ENCODE results near the gene ALLC. TPM values are rescaled to one million over a fixed set of nuclear protein-coding genes. Genes with fewer than 3 reads are reported as not detected.

The ALLC gene
- total and polyA plus RNA-seq, 2 experiments from 2014 or later, result not detected

Small RNA genes within 50 kb of the gene (small RNA-seq; reads per million reads assigned to genes)
- gene TMSB4XP2 (ENCODE audit: low replicate concordance), result 0.10 reads per million

Other genes starting within 250 kb of the ALLC start
- 16.3 and 17.3 TPM in 2 replicates for gene ADI1, start 138.7 kb upstream of the ALLC start, total RNA-seq (2014; rRNA removed; shearing (Covaris generic))
- gene ADI1, start 138.7 kb upstream of the ALLC start, polyA plus RNA-seq (2016; fragmentation: Nextera tagmentation; extraction: Ambion mirVana), result 31.9 and 34.1 TPM in 2 replicates
- gene RNASEH1, start 99.9 kb upstream of the ALLC start, total RNA-seq (2014; rRNA removed; shearing (Covaris generic)), result 33.2 and 42.0 TPM in 2 replicates
- gene RNASEH1, start 99.9 kb upstream of the ALLC start, polyA plus RNA-seq (2016; fragmentation: Nextera tagmentation; extraction: Ambion mirVana), result 35.5 and 40.7 TPM in 2 replicates
- 2,575 and 2,742 TPM in 2 replicates for gene RPS7, start 82.9 kb upstream of the ALLC start, total RNA-seq (2014; rRNA removed; shearing (Covaris generic))
- 2,161 and 2,244 TPM in 2 replicates for gene RPS7, start 82.9 kb upstream of the ALLC start, polyA plus RNA-seq (2016; fragmentation: Nextera tagmentation; extraction: Ambion mirVana)
- 0.43 and 1.3 TPM in 2 replicates for gene COLEC11, start 63.1 kb upstream of the ALLC start, total RNA-seq (2014; rRNA removed; shearing (Covaris generic))
- gene COLEC11, start 63.1 kb upstream of the ALLC start, polyA plus RNA-seq (2016; fragmentation: Nextera tagmentation; extraction: Ambion mirVana), result 1.5 and 1.8 TPM in 2 replicates
- not detected in 2 replicates for gene DCDC2C, start 45.4 kb downstream of the ALLC start, total RNA-seq (2014; rRNA removed; shearing (Covaris generic))
- 0.45 and 0.50 TPM in 2 replicates for gene DCDC2C, start 45.4 kb downstream of the ALLC start, polyA plus RNA-seq (2016; fragmentation: Nextera tagmentation; extraction: Ambion mirVana)

All from GM23338 (cell line).